H1 (cell line): ENCODE results near the gene MCC. TPM values are rescaled to one million over a fixed set of nuclear protein-coding genes. Genes with fewer than 3 reads are reported as not detected.

Experiments
- CTCF ChIA-PET: fragments of 300-600 bp; sonication (Branson Sonifier 250); formaldehyde crosslinking; loops from one replicate; lab custom pipeline; 2021; ENCODE audit not compliant: partially characterized antibody; lab: Charles Lee
- POLR2A ChIA-PET: fragments of 300-600 bp; sonication (Branson Sonifier 250); formaldehyde crosslinking; loops from one replicate; lab custom pipeline; 2021; ENCODE audit warnings: inconsistent platforms; ENCODE audit not compliant: partially characterized antibody; lab: Charles Lee
- DNase-seq, 2 experiments: peaks; one replicate each; pipeline versions ENCODE4 v3.0.0 to v3.0.0-alpha.2; 2010 to 2022; ENCODE audit warnings: low spot score in 2 of 2, low read depth in 1 of 2, mixed read lengths in 1 of 2
- FAIRE-seq: peaks from 2 replicates; lab custom pipeline; 2011; peaks lifted over from hg19 to GRCh38; lab: Jason Lieb, UNC
- H2AFZ ChIP-seq: 2 replicates; pipeline ENCODE4 v1.8.1; 2012; ENCODE audit warnings: low read length, inconsistent platforms
- H2AK5ac ChIP-seq: 2 replicates; pipeline ENCODE4 v1.6.1; 2013; ENCODE audit warnings: low read depth, low read length
- H2BK120ac ChIP-seq: replicated peaks from 2 replicates; pipeline ENCODE3; 2013; ENCODE audit warnings: low read depth, low read length, inconsistent platforms
- H2BK12ac ChIP-seq: 2 replicates; pipeline ENCODE4 v1.6.1; 2013; ENCODE audit warnings: low read depth, low read length
- H2BK15ac ChIP-seq: 2 replicates; pipeline ENCODE4 v1.6.1; 2013; ENCODE audit warnings: low read length
- H2BK20ac ChIP-seq: 2 replicates; pipeline ENCODE4 v1.6.1; 2013; ENCODE audit warnings: low read length
- H2BK5ac ChIP-seq: 2 replicates; pipeline ENCODE4 v1.6.1; 2013; ENCODE audit warnings: low read depth, low read length
- H3K14ac ChIP-seq: 2 replicates; pipeline ENCODE4 v1.6.1; 2013; ENCODE audit warnings: inconsistent platforms; ENCODE audit not compliant: insufficient read length
- H3K18ac ChIP-seq: 2 replicates; pipeline ENCODE4 v1.6.1; 2013; ENCODE audit warnings: low read length; ENCODE audit errors: extremely low read depth
- H3K23ac ChIP-seq: 2 replicates; pipeline ENCODE4 v1.6.1; 2013; ENCODE audit warnings: inconsistent platforms; ENCODE audit not compliant: insufficient read length
- H3K23me2 ChIP-seq: 2 replicates; pipeline ENCODE4 v1.6.1; 2013; ENCODE audit warnings: low read depth, low read length
- H3K27ac ChIP-seq: 2 replicates; pipeline ENCODE4 v1.6.1; 2011; ENCODE audit warnings: low read depth, low read length, inconsistent platforms
- H3K27me3 ChIP-seq, 4 experiments: replicated peaks in 1 of 4; 1 replicate in 1 of 4; 2 replicates in 3 of 4; pipeline versions ENCODE4 v1.6.1 to v1.8.1; 2011 to 2013; ENCODE audit warnings: low read length in 3 of 4, mild to moderate bottlenecking in 3 of 4, inconsistent platforms in 2 of 4, mixed read lengths in 2 of 4, moderate library complexity in 1 of 4; ENCODE audit not compliant: control insufficient read depth in 3 of 4, insufficient read depth in 3 of 4; ENCODE audit errors: extremely low read depth in 1 of 4
- H3K36me3 ChIP-seq, 4 experiments: 2 replicates each; pipeline versions ENCODE4 v1.6.1 to v1.8.1; 2011 to 2013; ENCODE audit warnings: mild to moderate bottlenecking in 4 of 4, low read length in 3 of 4, moderate library complexity in 2 of 4, control low read depth in 1 of 4, inconsistent platforms in 1 of 4; ENCODE audit not compliant: insufficient read depth in 4 of 4, control insufficient read depth in 2 of 4
- H3K4ac ChIP-seq: replicated peaks from 2 replicates; pipeline ENCODE3; 2013; ENCODE audit warnings: low read length, low read depth, mixed read lengths, inconsistent platforms; ENCODE audit not compliant: insufficient read length
- H3K4me1 ChIP-seq, 4 experiments: replicated peaks in 1 of 4; 1 replicate in 1 of 4; 2 replicates in 3 of 4; pipeline versions ENCODE4 v1.6.1 to v1.8.1; 2011 to 2013; ENCODE audit warnings: low read length in 3 of 4, inconsistent platforms in 2 of 4, mixed read lengths in 1 of 4; ENCODE audit not compliant: insufficient read depth in 4 of 4, control insufficient read depth in 3 of 4
- H3K4me2 ChIP-seq, 2 experiments: 2 replicates each; pipeline versions ENCODE4 v1.6.1 to v1.8.1; 2011 to 2013; ENCODE audit warnings: low read depth in 2 of 2, low read length in 2 of 2, control low read depth in 1 of 2, inconsistent platforms in 1 of 2, mild to moderate bottlenecking in 1 of 2; ENCODE audit not compliant: insufficient read depth in 1 of 2
- H3K4me3 ChIP-seq, 4 experiments: fragments of 200-600, 300-600 bp in 1 of 4; sonication (generic), shearing (Covaris generic), sonication (Bioruptor Twin) in 1 of 4; 2 replicates each; pipeline versions ENCODE4 v1.5.1 to v1.8.1; 2011 to 2016; ENCODE audit warnings: low read length in 4 of 4, low read depth in 3 of 4, control low read depth in 2 of 4, inconsistent platforms in 2 of 4, mild to moderate bottlenecking in 2 of 4, mixed read lengths in 1 of 4, moderate library complexity in 1 of 4; ENCODE audit not compliant: insufficient read depth in 2 of 4; ENCODE audit errors: extremely low read depth in 1 of 4
- H3K56ac ChIP-seq: replicated peaks from 2 replicates; pipeline ENCODE3; 2013; ENCODE audit warnings: low read depth, mild to moderate bottlenecking, mixed read lengths, low read length, inconsistent platforms; ENCODE audit not compliant: insufficient read length
- H3K79me1 ChIP-seq: 2 replicates; pipeline ENCODE4 v1.6.1; 2013; ENCODE audit warnings: low read depth, low read length, control low read depth
- H3K79me2 ChIP-seq, 2 experiments: 2 replicates each; pipeline versions ENCODE4 v1.6.1 to v1.8.1; 2012 to 2013; ENCODE audit warnings: low read length in 2 of 2, mild to moderate bottlenecking in 2 of 2, inconsistent platforms in 1 of 2; ENCODE audit not compliant: insufficient read depth in 2 of 2, control insufficient read depth in 1 of 2
- H3K9ac ChIP-seq, 4 experiments: replicated peaks in 1 of 4; 1 replicate in 1 of 4; 2 replicates in 3 of 4; pipeline versions ENCODE4 v1.6.1 to v1.8.1; 2011 to 2013; ENCODE audit warnings: low read depth in 3 of 4, low read length in 3 of 4, control low read depth in 2 of 4, mild to moderate bottlenecking in 2 of 4, moderate library complexity in 2 of 4, inconsistent platforms in 1 of 4; ENCODE audit errors: extremely low read depth in 1 of 4
- H3K9me3 ChIP-seq, 2 experiments: 2 replicates each; pipeline versions ENCODE4 v1.6.1 to v1.8.1; 2012 to 2013; ENCODE audit warnings: mild to moderate bottlenecking in 2 of 2, moderate library complexity in 2 of 2, control low read depth in 1 of 2, inconsistent platforms in 1 of 2, low read depth in 1 of 2, low read length in 1 of 2, mixed read lengths in 1 of 2; ENCODE audit not compliant: insufficient read depth in 2 of 2
- H4K20me1 ChIP-seq, 2 experiments: replicated peaks in 1 of 2; 2 replicates each; pipeline versions ENCODE3 to v1.8.1; 2011 to 2013; ENCODE audit warnings: inconsistent platforms in 2 of 2, low read length in 2 of 2, mild to moderate bottlenecking in 1 of 2; ENCODE audit not compliant: insufficient read depth in 2 of 2, control insufficient read depth in 1 of 2
- H4K5ac ChIP-seq: 2 replicates; pipeline ENCODE4 v1.6.1; 2013; ENCODE audit warnings: low read length, low read depth, mixed read lengths, inconsistent platforms; ENCODE audit not compliant: insufficient read length
- H4K8ac ChIP-seq: 2 replicates; pipeline ENCODE4 v1.8.0; 2013; ENCODE audit warnings: mild to moderate bottlenecking, moderate library complexity, low read length, inconsistent platforms; ENCODE audit not compliant: insufficient read depth; ENCODE audit errors: extremely low read depth
- H4K91ac ChIP-seq: replicated peaks from 2 replicates; pipeline ENCODE3; 2013; ENCODE audit warnings: low read length, mixed read lengths, inconsistent platforms; ENCODE audit not compliant: insufficient read length
- CBX5 ChIP-seq: fragments of 300-800, 300-1000 bp; sonication (generic); IDR thresholded peaks from 2 replicates; pipeline ENCODE4 v1.7.1; 2016; ENCODE audit warnings: antibody characterized with exemption, low read length, low read depth
- CREB1 ChIP-seq: IDR thresholded peaks from 2 replicates; pipeline ENCODE4 v1.6.1; 2012; ENCODE audit warnings: inconsistent platforms
- RAD21 ChIP-seq, 2 experiments: IDR thresholded peaks in 1 of 2; conservative IDR thresholded peaks in 1 of 2; 2 replicates each; pipeline ENCODE4 v1.6.1; 2011; ENCODE audit warnings: low read depth in 2 of 2, low read length in 2 of 2, improper control_type of control experiment in 1 of 2, inconsistent platforms in 1 of 2, mild to moderate bottlenecking in 1 of 2, moderate library complexity in 1 of 2
- WGBS, 2 experiments: shearing (Covaris generic) in 1 of 2; methylation state at CpG; one replicate each; pipeline versions ENCODE4 v1.1.6 to v1.1.7; 2013 to 2015; ENCODE audit warnings: low lambda C conversion rate in 2 of 2, mixed read lengths in 2 of 2, inconsistent platforms in 1 of 2, low coverage in 1 of 2, missing lambda C conversion rate in 1 of 2; ENCODE audit not compliant: insufficient replicate concordance in 2 of 2, insufficient coverage in 1 of 2, insufficient read length in 1 of 2; ENCODE audit errors: extremely low coverage in 1 of 2, missing lambda C conversion rate in 1 of 2; 5-methylcytosine and 5-hydroxymethylcytosine counted together
- polyA plus RNA-seq, 7 experiments: library from polyadenylated mRNA; depleted of rRNA in 3 of 7; stranded (reverse) in 5 of 7; unstranded in 2 of 7; fragments of >200 nt in 5 of 7; fragments of 200-250 nt in 2 of 7; gene quantifications; 1 replicate in 5 of 7; 2 replicates in 1 of 7; 4 replicates in 1 of 7; pipeline versions ENCODE4 v1.2.1 to v1.2.3, GENCODE V29; 2011 to 2013; ENCODE audit warnings: missing spikeins in 2 of 7, mixed read lengths in 2 of 7
- total RNA-seq: library from RNA; stranded (reverse); fragmentation: NEBNext Ultra II Directional; extraction: Animal tissue kit (Norgen Biotek cat#: 25700); gene quantifications from 2 replicates; pipeline ENCODE4 v1.2.1, GENCODE V29; 2021

Gene MCC
- total and polyA plus RNA-seq, 2 of the 8 experiments (the other 6 are each of a cell fraction or from before 2014, with no cell fraction given), result 2.6 to 18.3 TPM

GRCh38 chr5:113084402-113085083 lies 403.7 kb downstream of the MCC start:
- Histone ChIP-seq H3K23ac (no peak overlapping the region), H3K14ac (no peak overlapping the region), H3K23me2 (no peaks in the 10 kb centered on the region), H3K4me2 (no peak overlapping the region), H3K9ac (peak overlapping the region in 1 of 4 experiments; percentile 43; a peak in 1 of 7 replicates), H4K8ac (no peak overlapping the region), H3K4me3 (no peak overlapping the region), H2AFZ (no peak overlapping the region), H3K4ac (no peak overlapping the region), H2BK120ac (no peak overlapping the region), H3K79me2 (no peaks in the 10 kb centered on the region), H3K27me3 (no peaks in the 10 kb centered on the region; a peak in 1 of 7 replicates), H4K91ac (no peak overlapping the region), H3K9me3 (no peaks in the 10 kb centered on the region), H3K79me1 (no peaks in the 10 kb centered on the region), H2BK20ac (no peak overlapping the region), H3K27ac (no peak overlapping the region), H4K20me1 (peaks cover 0 to 4% of the 10 kb centered on the region in 2 experiments), H3K36me3 (peaks cover 0 to 4% (median 1%) of the 10 kb centered on the region in 4 experiments; a peak in 4 of 8 replicates), H4K5ac (no peak overlapping the region), H2BK5ac (no peak overlapping the region), H2BK15ac (no peak overlapping the region), H3K4me1 (peaks cover 0 to 7% (median 0%) of the 10 kb centered on the region in 4 experiments; a peak in 1 of 7 replicates), H2BK12ac (no peak overlapping the region), H2AK5ac (no peak overlapping the region), H3K18ac (no peak overlapping the region), H3K56ac (no peak overlapping the region)
- CTCF ChIA-PET, result interaction anchor here (1.0 to 2.7 kb wide), 11 partner anchors 10 to 295 kb away, joined by 3 to 10 read pairs (median 4); no protein-coding TSS in a partner anchor
- DNase-seq, result no peak
- POLR2A ChIA-PET, result interaction anchor here (0.8 kb wide), 1 partner anchor 50 kb away, joined by 3 read pairs; no protein-coding TSS in a partner anchor
- TF ChIP-seq RAD21 (IDR thresholded peaks at IDR 0.05 in 1 of 2, conservative IDR thresholded peaks at IDR 0.05 in 1 of 2; ENCODE audit: low read depth in 2 of 2, low read length in 2 of 2) (peak in 1 of 2 experiments; percentile 28; a peak in 2 of 4 replicates), CREB1 (no peak), CBX5 (no peak)
- WGBS, 2 experiments, result 90% methylated on average over 3 of the region's 3 CpGs; no CpG with 5 or more reads in 1 of the 2 experiments
- FAIRE-seq, result no peak
